Measurements from ENCODE around the gene EEF2KMT.
"Not testable (repeated sequence)": the region's sequence is repeated elsewhere in the genome, so short reads cannot be mapped to it uniquely, and the experiment has no call there.

The EEF2KMT gene

GRCh38 chr16:5070431-5071186 is 27.0 kb downstream of the EEF2KMT start:
- DNase-seq (ENCODE audit: low read depth in 3 of 3), result no peak

- no peak for DNase-seq (ENCODE audit: low read depth in 3 of 3)
Measured at GRCh38 chr16:5069854-5070253, 27.7 kb downstream of the EEF2KMT start.

GRCh38 chr16:5069048-5069447 is 28.5 kb downstream of the EEF2KMT start:
- DNase-seq (ENCODE audit: low read depth in 3 of 3), result no peak

GRCh38 chr16:5066511-5066910 is 31.1 kb downstream of the EEF2KMT start:
- DNase-seq (ENCODE audit: low read depth in 3 of 3), result no peak

DNA sequence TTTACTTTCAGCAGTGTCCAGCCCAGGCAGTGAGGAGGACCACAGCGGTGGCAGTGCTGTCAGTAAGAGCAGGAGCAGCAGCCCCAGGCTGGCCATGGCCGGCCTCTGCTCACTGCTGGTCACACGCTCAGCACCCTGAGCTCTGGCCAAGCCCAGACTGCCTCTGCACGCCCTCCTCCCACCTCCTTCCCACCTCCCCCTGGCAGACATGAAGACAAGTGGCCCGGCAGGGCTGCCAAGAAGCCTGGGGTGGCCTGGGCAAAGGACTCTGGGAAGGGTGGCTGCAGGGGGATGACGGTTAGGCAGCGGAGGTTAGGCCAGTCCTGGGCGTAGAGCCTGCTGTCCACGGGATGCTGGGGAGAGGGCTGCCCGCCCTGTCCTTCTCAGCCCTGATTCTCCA is 31.8 kb downstream of the EEF2KMT start, which contains the start of gene C16orf89:
Gene C16orf89 (minus strand): TSS at position 144 of the 400 bp plus-strand sequence. CDS start 48 bp downstream, at position 96.
- no peak for DNase-seq (ENCODE audit: low read depth in 3 of 3)

- DNase-seq (ENCODE audit: low read depth in 3 of 3), result no peak
Measured at GRCh38 chr16:5065326-5065725, 32.3 kb downstream of the EEF2KMT start.

DNA sequence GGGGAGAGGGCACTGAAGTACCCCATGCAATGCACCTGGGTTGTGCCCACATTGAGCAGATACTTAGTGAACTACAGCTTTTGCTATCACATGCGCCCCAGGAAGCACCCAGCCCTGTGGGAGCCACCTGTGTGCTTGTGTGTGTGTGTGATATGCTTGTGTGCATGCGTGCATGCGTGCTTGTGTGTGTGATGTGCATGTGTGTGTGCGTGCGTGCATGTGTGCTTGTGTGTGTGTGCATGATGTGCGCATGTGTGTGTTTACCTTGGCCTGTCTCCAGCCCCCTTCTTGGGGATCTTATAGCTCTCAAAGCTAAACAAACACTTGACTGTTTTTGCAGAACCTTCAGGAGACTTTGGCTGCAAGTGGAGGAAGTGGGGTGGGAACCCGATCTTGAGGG is 32.7 kb downstream of the EEF2KMT start:
- DNase-seq (ENCODE audit: low read depth in 3 of 3), result no peak

DNA sequence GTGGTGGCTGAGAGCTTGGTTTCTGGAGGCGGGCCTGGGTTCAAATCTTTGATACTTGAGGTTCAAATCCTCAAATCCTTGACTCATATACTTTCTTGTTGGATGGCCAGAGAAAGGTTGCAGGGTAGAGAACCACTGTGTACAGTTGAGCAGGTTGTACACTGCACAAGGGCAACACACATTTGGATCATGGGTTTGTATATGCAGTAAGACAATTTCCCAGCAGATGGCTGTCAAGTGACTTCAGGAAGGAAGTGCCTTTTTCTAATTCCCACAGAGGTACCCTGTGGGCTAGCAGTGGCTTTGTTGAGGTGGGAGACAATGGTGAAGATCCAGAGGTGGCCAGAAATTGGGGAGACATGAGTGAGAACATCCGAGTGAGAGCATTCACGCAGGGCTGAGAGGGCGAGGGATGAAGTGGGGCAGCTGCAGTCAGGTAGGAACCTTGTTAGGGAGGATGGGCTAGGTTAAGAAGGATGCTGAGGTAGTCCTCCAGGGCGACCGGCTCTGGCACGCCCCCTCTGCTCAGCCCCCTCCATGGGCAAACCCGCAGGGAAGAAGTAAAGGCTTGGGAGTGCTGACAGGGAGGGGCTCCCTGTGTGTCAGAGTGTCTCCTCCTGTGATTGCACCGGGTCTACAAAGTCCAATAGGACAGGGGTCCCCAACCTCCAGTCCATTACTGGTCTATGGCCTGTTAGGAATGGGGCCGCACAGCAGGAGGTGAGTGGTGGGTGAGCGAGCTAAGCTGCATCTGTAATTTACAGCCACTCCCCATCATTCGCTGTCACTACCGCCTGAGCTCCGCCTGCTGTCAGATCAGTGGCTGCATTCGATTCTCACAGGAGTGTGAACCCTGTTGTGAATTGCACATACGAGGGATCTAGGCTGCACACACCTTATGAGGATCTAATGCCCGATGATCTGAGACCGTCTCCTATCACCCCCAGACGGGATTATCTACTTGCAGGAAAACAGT is 34.5 kb downstream of the EEF2KMT start:
- DNase-seq (ENCODE audit: low read depth in 3 of 3), result no peak

- no peak for DNase-seq (ENCODE audit: low read depth in 3 of 3)
Measured at GRCh38 chr16:5062051-5062450, 35.5 kb downstream of the EEF2KMT start.

DNA sequence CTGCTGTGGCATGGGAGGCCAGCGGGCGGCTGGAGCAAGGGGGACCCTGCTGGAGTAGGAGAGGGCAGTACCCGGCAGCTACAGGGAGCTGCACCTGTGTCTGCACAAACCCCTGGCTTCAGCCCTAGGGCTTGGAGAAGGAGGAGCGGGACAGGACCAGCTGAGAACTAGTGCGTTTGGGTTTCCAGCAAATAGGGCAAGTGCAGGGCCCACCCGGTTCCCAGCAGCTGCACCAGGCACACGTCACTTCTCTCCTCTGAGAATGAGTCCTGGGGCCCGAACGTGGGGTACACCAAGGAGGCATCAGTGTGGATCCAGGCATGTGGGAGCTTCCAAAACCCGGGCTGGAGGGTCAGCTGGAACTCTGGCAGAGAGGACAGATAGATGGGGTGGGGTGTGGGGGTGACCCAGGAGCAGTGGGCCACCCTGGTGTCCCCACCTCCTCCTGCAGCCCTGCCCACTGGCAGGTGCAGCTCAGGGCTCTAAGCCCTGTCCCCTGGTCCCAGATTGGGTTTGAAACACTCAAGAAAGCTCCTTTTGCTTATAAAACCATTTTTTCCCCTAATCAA is 37.4 kb downstream of the EEF2KMT start:
- DNase-seq (ENCODE audit: low read depth in 3 of 3), result no peak

- DNase-seq (ENCODE audit: low read depth in 3 of 3), result no peak
Measured at GRCh38 chr16:5059386-5060072, 38.1 kb downstream of the EEF2KMT start.

DNA sequence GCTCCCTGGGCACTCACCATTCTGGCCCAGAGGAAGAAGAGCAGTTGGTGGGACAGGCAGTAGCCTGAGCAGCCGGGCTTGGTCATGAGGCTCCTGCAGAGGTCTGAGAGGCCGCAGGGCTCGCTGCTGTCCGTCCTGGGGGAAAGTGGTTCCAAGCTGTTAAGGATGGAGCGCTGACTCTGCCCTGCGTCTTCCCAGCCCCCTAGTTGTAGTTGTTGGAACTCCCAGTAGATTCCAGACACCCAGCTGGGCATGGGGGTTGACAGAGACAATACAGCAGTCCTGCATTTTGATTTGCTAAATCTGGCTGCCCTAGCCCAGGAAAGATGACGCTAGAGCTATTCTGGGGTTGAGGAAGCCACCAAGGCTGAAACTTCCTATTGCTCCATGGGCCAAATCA is 39.1 kb downstream of the EEF2KMT start:
- no peak for DNase-seq (ENCODE audit: low read depth in 3 of 3)

- DNase-seq (ENCODE audit: low read depth in 3 of 3), result no peak
Measured at GRCh38 chr16:5056352-5056751, 41.2 kb downstream of the EEF2KMT start.

DNA sequence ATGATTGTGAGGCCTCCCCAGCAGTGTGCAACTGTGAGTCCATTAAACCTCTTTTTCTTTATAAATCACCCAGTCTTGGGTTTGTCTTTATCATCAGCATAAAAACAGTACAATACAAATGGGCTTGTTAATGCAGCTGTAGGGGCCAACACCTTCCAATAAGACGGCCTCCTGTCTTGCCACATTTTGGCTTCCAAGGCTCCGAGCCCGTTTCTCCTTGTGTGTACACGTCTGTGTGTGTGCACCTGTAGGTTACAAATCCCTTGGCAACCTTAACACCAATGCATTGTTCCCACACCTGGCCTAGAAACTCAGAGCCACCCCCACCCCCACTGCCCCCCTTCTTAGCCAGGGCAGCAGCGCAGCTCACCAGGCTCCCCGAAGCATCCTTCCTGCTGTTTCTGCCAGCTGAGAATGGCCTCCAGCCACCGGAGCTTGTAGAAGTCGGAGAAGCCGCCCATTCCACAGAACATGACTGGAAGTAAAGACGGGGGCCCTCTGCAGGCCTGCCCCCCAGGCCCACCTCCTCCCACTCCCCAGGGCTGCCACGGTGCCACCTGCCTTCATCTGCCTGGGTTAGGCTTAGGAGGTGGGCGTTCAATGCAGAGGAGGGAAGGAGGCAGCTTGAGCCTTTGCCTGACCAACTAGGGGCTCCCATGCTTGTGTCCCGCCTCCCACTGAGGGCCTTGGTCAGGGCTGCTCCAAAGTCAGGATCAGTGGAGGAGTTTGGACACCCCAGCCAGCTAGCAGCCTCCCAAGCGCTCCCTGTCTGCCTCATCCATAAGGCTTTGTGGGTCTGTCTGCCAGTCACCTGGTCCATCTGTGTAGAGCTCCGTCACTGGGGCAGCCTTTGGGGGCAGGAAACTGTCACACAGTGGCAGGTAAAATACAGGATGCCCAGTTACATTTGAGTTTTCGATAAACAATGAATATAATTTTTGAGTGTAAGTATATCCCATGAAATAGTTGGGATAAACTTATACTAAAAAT is 42.4 kb downstream of the EEF2KMT start:
- DNase-seq (ENCODE audit: low read depth in 3 of 3), result no peak

- DNase-seq (ENCODE audit: low read depth in 3 of 3), result no peak
Measured at GRCh38 chr16:5046914-5047313, 50.7 kb downstream of the EEF2KMT start.

- DNase-seq (ENCODE audit: low read depth in 3 of 3), result no peak
Measured at GRCh38 chr16:5045499-5046115, 52.0 kb downstream of the EEF2KMT start.

- DNase-seq (ENCODE audit: low read depth in 3 of 3), result not testable (repeated sequence)
Measured at GRCh38 chr16:5044581-5044980, 53.0 kb downstream of the EEF2KMT start.

DNA sequence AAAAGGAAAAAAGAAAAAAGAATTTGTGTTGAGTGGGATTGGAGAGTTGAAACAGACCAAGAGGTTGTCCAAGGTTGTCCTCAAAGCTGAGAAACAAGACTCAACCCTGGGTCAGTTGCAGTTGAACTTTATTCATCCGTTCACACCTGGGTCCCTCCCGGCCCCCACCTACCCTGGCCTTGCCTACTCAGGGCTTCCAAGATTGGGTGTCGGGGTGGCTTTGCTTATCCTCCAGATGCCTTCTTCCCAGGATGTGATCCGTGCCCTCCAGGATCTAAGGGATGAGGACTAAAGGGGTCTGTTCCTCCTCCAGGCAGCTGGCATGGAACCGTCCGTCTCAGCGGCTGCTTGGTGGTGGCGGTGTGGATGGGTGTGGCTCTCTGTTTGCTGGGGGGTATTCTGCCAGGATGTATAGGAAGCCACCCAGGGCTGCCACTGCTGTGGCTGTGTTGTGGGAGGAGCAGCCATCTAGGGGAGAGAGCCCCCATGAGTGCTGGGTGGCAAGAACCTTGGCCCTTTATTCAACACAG is 53.5 kb downstream of the EEF2KMT start:
- DNase-seq (ENCODE audit: low read depth in 3 of 3), result no peak

GRCh38 chr16:5042574-5043171 is 54.9 kb downstream of the EEF2KMT start:
- DNase-seq (ENCODE audit: low read depth in 3 of 3), result no peak
